ENCODE measurements around the gene FNDC3B. TPM values are rescaled to one million over a fixed set of nuclear protein-coding genes. Genes with fewer than 3 reads are reported as not detected.
A peak's percentile ranks its signal among the peaks of the same experiment; 100 is the strongest.

The FNDC3B gene
- total RNA-seq, 1 donor from 2014 or later, result 204 TPM

GRCh38 chr3:172094621-172095557 is 55.5 kb downstream of the FNDC3B start:
- H3K9me3 Mint-ChIP-seq (ENCODE audit: unreplicated experiment), result no peaks in the 10 kb centered on the region
- H3K36me3 Mint-ChIP-seq (ENCODE audit: low read depth, unreplicated experiment), result peaks cover 4% of the 10 kb centered on the region
- peaks cover 3% of the 10 kb centered on the region for H3K27me3 Mint-ChIP-seq (ENCODE audit: unreplicated experiment)
- no peak overlapping the region for H3K4me3 Mint-ChIP-seq (ENCODE audit: unreplicated experiment)
- DNase-seq (ENCODE audit: low spot score), result no peak
- TF ChIP-seq CTCF (IDR thresholded peaks at IDR 0.05; ENCODE audit: unreplicated experiment), result no peak
- peak overlapping the region; percentile 77 for H3K27ac Mint-ChIP-seq (ENCODE audit: unreplicated experiment)
- H3K4me1 Mint-ChIP-seq (ENCODE audit: unreplicated experiment), result peaks cover 65% of the 10 kb centered on the region

GRCh38 chr3:172096881-172097420 is 57.6 kb downstream of the FNDC3B start:
- H3K4me3 Mint-ChIP-seq (ENCODE audit: unreplicated experiment), result no peak overlapping the region
- peaks cover 60% of the 10 kb centered on the region for H3K4me1 Mint-ChIP-seq (ENCODE audit: unreplicated experiment)
- no peak for TF ChIP-seq CTCF (IDR thresholded peaks at IDR 0.05; ENCODE audit: unreplicated experiment)
- H3K27me3 Mint-ChIP-seq (ENCODE audit: unreplicated experiment), result peaks cover 1% of the 10 kb centered on the region
- no peak for DNase-seq (ENCODE audit: low spot score)
- peak overlapping the region; percentile 89 for H3K27ac Mint-ChIP-seq (ENCODE audit: unreplicated experiment)
- H3K36me3 Mint-ChIP-seq (ENCODE audit: low read depth, unreplicated experiment), result peaks cover 4% of the 10 kb centered on the region
- no peaks in the 10 kb centered on the region for H3K9me3 Mint-ChIP-seq (ENCODE audit: unreplicated experiment)

- no peak for DNase-seq (ENCODE audit: low spot score)
- Mint-ChIP-seq H3K27ac (ENCODE audit: unreplicated experiment) (peak overlapping the region; percentile 75), H3K9me3 (ENCODE audit: unreplicated experiment) (no peaks in the 10 kb centered on the region), H3K4me3 (ENCODE audit: unreplicated experiment) (no peak overlapping the region), H3K27me3 (ENCODE audit: unreplicated experiment) (peaks cover 1% of the 10 kb centered on the region), H3K36me3 (ENCODE audit: low read depth, unreplicated experiment) (peaks cover 1% of the 10 kb centered on the region), H3K4me1 (ENCODE audit: unreplicated experiment) (peaks cover 62% of the 10 kb centered on the region)
- no peak for TF ChIP-seq CTCF (IDR thresholded peaks at IDR 0.05; ENCODE audit: unreplicated experiment)
Measured at GRCh38 chr3:172097585-172097984, 58.2 kb downstream of the FNDC3B start.

GRCh38 chr3:172098698-172099494 is 59.5 kb downstream of the FNDC3B start:
- peaks cover 73% of the 10 kb centered on the region for H3K4me1 Mint-ChIP-seq (ENCODE audit: unreplicated experiment)
- peaks cover 1% of the 10 kb centered on the region for H3K27me3 Mint-ChIP-seq (ENCODE audit: unreplicated experiment)
- H3K9me3 Mint-ChIP-seq (ENCODE audit: unreplicated experiment), result no peaks in the 10 kb centered on the region
- peak; percentile 14 for DNase-seq (ENCODE audit: low spot score)
- TF ChIP-seq CTCF (IDR thresholded peaks at IDR 0.05; ENCODE audit: unreplicated experiment), result no peak
- H3K36me3 Mint-ChIP-seq (ENCODE audit: low read depth, unreplicated experiment), result no peaks in the 10 kb centered on the region
- H3K27ac Mint-ChIP-seq (ENCODE audit: unreplicated experiment), result peak overlapping the region; percentile 93
- peak overlapping the region; percentile 65 for H3K4me3 Mint-ChIP-seq (ENCODE audit: unreplicated experiment)

All from endothelial cell (in vitro differentiated cells).